ENCODE measurements around the gene PHKB.

DNA sequence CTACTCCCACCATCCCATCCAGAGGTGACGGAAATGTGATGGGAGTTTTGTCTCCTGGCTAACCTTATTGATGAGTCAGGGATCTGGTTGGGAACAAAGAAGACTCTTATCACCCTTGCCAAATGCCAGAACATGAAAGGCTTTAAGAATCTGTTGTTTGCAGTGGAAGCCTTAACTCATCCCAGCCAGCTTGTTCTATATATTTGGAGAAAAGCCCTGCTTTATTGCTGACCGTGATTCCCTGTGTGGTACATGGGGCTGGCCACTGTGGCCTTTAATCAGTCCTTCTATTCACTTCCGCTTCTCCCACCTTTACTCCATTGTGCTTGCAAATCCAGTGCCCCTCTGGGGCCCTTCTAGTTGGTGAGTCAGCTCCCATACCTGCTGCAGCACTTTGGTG, 156.6 kb downstream of the PHKB start:
- TF ChIP-seq EP300 (IDR thresholded peaks at IDR 0.05; ENCODE audit: borderline replicate concordance), result no peak
- TF ChIP-seq, protein P1, sequence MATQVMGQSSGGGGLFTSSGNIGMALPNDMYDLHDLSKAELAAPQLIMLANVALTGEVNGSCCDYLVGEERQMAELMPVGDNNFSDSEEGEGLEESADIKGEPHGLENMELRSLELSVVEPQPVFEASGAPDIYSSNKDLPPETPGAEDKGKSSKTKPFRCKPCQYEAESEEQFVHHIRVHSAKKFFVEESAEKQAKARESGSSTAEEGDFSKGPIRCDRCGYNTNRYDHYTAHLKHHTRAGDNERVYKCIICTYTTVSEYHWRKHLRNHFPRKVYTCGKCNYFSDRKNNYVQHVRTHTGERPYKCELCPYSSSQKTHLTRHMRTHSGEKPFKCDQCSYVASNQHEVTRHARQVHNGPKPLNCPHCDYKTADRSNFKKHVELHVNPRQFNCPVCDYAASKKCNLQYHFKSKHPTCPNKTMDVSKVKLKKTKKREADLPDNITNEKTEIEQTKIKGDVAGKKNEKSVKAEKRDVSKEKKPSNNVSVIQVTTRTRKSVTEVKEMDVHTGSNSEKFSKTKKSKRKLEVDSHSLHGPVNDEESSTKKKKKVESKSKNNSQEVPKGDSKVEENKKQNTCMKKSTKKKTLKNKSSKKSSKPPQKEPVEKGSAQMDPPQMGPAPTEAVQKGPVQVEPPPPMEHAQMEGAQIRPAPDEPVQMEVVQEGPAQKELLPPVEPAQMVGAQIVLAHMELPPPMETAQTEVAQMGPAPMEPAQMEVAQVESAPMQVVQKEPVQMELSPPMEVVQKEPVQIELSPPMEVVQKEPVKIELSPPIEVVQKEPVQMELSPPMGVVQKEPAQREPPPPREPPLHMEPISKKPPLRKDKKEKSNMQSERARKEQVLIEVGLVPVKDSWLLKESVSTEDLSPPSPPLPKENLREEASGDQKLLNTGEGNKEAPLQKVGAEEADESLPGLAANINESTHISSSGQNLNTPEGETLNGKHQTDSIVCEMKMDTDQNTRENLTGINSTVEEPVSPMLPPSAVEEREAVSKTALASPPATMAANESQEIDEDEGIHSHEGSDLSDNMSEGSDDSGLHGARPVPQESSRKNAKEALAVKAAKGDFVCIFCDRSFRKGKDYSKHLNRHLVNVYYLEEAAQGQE (IDR thresholded peaks at IDR 0.05; ENCODE audit: low read depth), result no peak
- no peak for TF ChIP-seq CREB1 (IDR thresholded peaks at IDR 0.05; ENCODE audit: low read depth)
- no peak for TF ChIP-seq CEBPB (IDR thresholded peaks at IDR 0.05)
- TF ChIP-seq EGR1 (IDR thresholded peaks at IDR 0.05), result no peak
